GM21423 (cell line): Measurements from ENCODE around the gene ZNF778.

Experiments
- ATAC-seq: cut with Tn5 transposase; IDR thresholded peaks from one replicate; pipeline ENCODE4 v1.9.1; 2021; ENCODE audit warnings: mild to moderate bottlenecking, moderate library complexity; ENCODE audit not compliant: unreplicated experiment

Gene ZNF778

GRCh38 chr16:89217388-89218191 lies at the start of gene ZNF778:
Gene ZNF778, plus strand, starts transcription at chr16:89217703. Its CDS starts 3,425 bp downstream, at chr16:89221128.
- peak; percentile 82 for ATAC-seq

GRCh38 chr16:89168381-89169189 lies 48.9 kb upstream of the ZNF778 start:
- no peak for ATAC-seq

GRCh38 chr16:89169778-89170177 lies 47.7 kb upstream of the ZNF778 start:
- ATAC-seq = no peak

GRCh38 chr16:89170346-89171215 lies 46.9 kb upstream of the ZNF778 start:
- no peak for ATAC-seq

GRCh38 chr16:89171216-89172170 lies 46.0 kb upstream of the ZNF778 start, which contains the start of gene CDH15:
Gene CDH15, plus strand, starts transcription at chr16:89171748. Its CDS starts 84 bp downstream, at chr16:89171832.
- peak; percentile 86 for ATAC-seq

GRCh38 chr16:89172171-89172527 lies 45.4 kb upstream of the ZNF778 start:
- no peak for ATAC-seq

GRCh38 chr16:89172528-89173173 lies 44.9 kb upstream of the ZNF778 start:
- no peak for ATAC-seq

- no peak for ATAC-seq
These were observed 44.2 kb upstream of the ZNF778 start for GRCh38 chr16:89173174-89173921.

GRCh38 chr16:89174055-89174827 lies 43.3 kb upstream of the ZNF778 start:
- no peak for ATAC-seq

GRCh38 chr16:89174877-89175276 lies 42.6 kb upstream of the ZNF778 start:
- ATAC-seq = no peak

GRCh38 chr16:89175280-89176146 lies 42.0 kb upstream of the ZNF778 start:
- no peak for ATAC-seq

- ATAC-seq = no peak
These were observed 41.3 kb upstream of the ZNF778 start for GRCh38 chr16:89176147-89176690.

- ATAC-seq = no peak
These were observed 40.8 kb upstream of the ZNF778 start for GRCh38 chr16:89176717-89177116.

GRCh38 chr16:89177501-89177900 lies 40.0 kb upstream of the ZNF778 start:
- ATAC-seq = no peak

- ATAC-seq = no peak
These were observed 38.9 kb upstream of the ZNF778 start for GRCh38 chr16:89178453-89179147.

- no peak for ATAC-seq
These were observed 38.4 kb upstream of the ZNF778 start for GRCh38 chr16:89179148-89179484.
